H9 (cell line): Measurements from ENCODE around the gene SLC10A3. TPM values are rescaled to one million over a fixed set of nuclear protein-coding genes. Genes with fewer than 3 reads are reported as not detected.

Experiments
- DNase-seq: peaks from one replicate; pipeline ENCODE4 v3.0.0-alpha.2; 2017
- H2AFZ ChIP-seq: one replicate; pipeline ENCODE4 v1.6.1; 2013; ENCODE audit warnings: mild to moderate bottlenecking, low read length, control low read depth, moderate library complexity
- H2AK5ac ChIP-seq: 2 replicates; pipeline ENCODE4 v1.6.1; 2013; ENCODE audit warnings: low read length, control low read depth, mixed read lengths; ENCODE audit not compliant: insufficient read length
- H2BK120ac ChIP-seq: one replicate; pipeline ENCODE4 v1.6.1; 2013; ENCODE audit warnings: low read depth, mild to moderate bottlenecking, low read length, control low read depth, inconsistent platforms; ENCODE audit not compliant: poor library complexity, severe bottlenecking
- H2BK12ac ChIP-seq: 2 replicates; pipeline ENCODE4 v1.6.1; 2013; ENCODE audit warnings: low read length, control low read depth, mixed read lengths, low read depth; ENCODE audit not compliant: insufficient read length
- H2BK15ac ChIP-seq: 2 replicates; pipeline ENCODE4 v1.6.1; 2013; ENCODE audit warnings: low read depth, low read length, control low read depth
- H2BK20ac ChIP-seq: one replicate; pipeline ENCODE4 v1.6.1; 2013; ENCODE audit warnings: low read depth, mild to moderate bottlenecking, low read length, control low read depth, inconsistent platforms; ENCODE audit not compliant: poor library complexity, severe bottlenecking
- H2BK5ac ChIP-seq: 2 replicates; pipeline ENCODE4 v1.6.1; 2013; ENCODE audit warnings: low read length, control low read depth, mixed read lengths; ENCODE audit not compliant: insufficient read length
- H3K14ac ChIP-seq: 2 replicates; pipeline ENCODE4 v1.6.1; 2013; ENCODE audit warnings: low read length, control low read depth; ENCODE audit not compliant: insufficient read depth
- H3K18ac ChIP-seq: 2 replicates; pipeline ENCODE4 v1.6.1; 2013; ENCODE audit warnings: low read depth, mild to moderate bottlenecking, mixed read lengths, low read length, control low read depth; ENCODE audit not compliant: insufficient read length
- H3K23ac ChIP-seq: 2 replicates; pipeline ENCODE4 v1.6.1; 2013; ENCODE audit warnings: low read length, control low read depth, mixed read lengths, low read depth; ENCODE audit not compliant: insufficient read length
- H3K23me2 ChIP-seq: 2 replicates; pipeline ENCODE4 v1.6.1; 2013; ENCODE audit warnings: low read depth, mild to moderate bottlenecking, mixed read lengths, low read length, control low read depth; ENCODE audit not compliant: insufficient read length, poor library complexity, severe bottlenecking
- H3K27ac ChIP-seq: 2 replicates; pipeline ENCODE4 v1.5.1; 2013; ENCODE audit warnings: low read length, control low read depth, mixed read lengths, low read depth; ENCODE audit not compliant: insufficient read length
- H3K27me3 ChIP-seq: 2 replicates; pipeline ENCODE4 v1.6.1; 2013; ENCODE audit warnings: low read length, control low read depth, inconsistent platforms; ENCODE audit not compliant: insufficient read depth
- H3K4ac ChIP-seq: 2 replicates; pipeline ENCODE4 v1.6.1; 2013; ENCODE audit warnings: low read depth, mild to moderate bottlenecking, control low read depth, inconsistent platforms, low read length, moderate library complexity
- H3K4me1 ChIP-seq: 2 replicates; pipeline ENCODE4 v1.6.1; 2013; ENCODE audit warnings: low read length, control low read depth, inconsistent platforms; ENCODE audit not compliant: insufficient read depth
- H3K4me2 ChIP-seq: 2 replicates; pipeline ENCODE4 v1.6.1; 2013; ENCODE audit warnings: low read length, control low read depth, mixed read lengths; ENCODE audit not compliant: insufficient read length, insufficient read depth
- H3K56ac ChIP-seq: 2 replicates; pipeline ENCODE4 v1.6.1; 2013; ENCODE audit warnings: low read depth, mild to moderate bottlenecking, mixed read lengths, low read length, control low read depth; ENCODE audit not compliant: insufficient read length
- H3K79me1 ChIP-seq: 2 replicates; pipeline ENCODE4 v1.6.1; 2013; ENCODE audit warnings: low read depth, mild to moderate bottlenecking, moderate library complexity, low read length, control low read depth, inconsistent platforms; ENCODE audit not compliant: insufficient read depth, poor library complexity, severe bottlenecking
- H3K79me2 ChIP-seq: 2 replicates; pipeline ENCODE4 v1.6.1; 2013; ENCODE audit warnings: low read length, control low read depth, inconsistent platforms; ENCODE audit not compliant: insufficient read depth
- H3K9ac ChIP-seq: 2 replicates; pipeline ENCODE4 v1.6.1; 2013; ENCODE audit warnings: low read length, control low read depth, mixed read lengths; ENCODE audit not compliant: insufficient read length; ENCODE audit errors: extremely low read depth
- H3K9me3 ChIP-seq: one replicate; pipeline ENCODE4 v1.6.1; 2013; ENCODE audit warnings: low read depth, low read length, inconsistent platforms; ENCODE audit not compliant: control insufficient read depth
- H3T11ph ChIP-seq: one replicate; pipeline ENCODE4 v1.6.1; 2013; ENCODE audit warnings: mild to moderate bottlenecking, low read length, control low read depth, inconsistent platforms
- H4K20me1 ChIP-seq: one replicate; pipeline ENCODE4 v1.6.1; 2013; ENCODE audit not compliant: control insufficient read depth, insufficient read length, insufficient read depth
- H4K5ac ChIP-seq: 2 replicates; pipeline ENCODE4 v1.6.1; 2013; ENCODE audit warnings: low read depth, mild to moderate bottlenecking, mixed read lengths, low read length, control low read depth; ENCODE audit not compliant: insufficient read length
- H4K8ac ChIP-seq: replicated peaks from 2 replicates; pipeline ENCODE4 v1.6.1; 2013; ENCODE audit warnings: low read length, control low read depth, mixed read lengths, low read depth; ENCODE audit not compliant: insufficient read length
- H4K91ac ChIP-seq: 2 replicates; pipeline ENCODE4 v1.6.1; 2013; ENCODE audit warnings: low read depth, mild to moderate bottlenecking, moderate library complexity, mixed read lengths, low read length, control low read depth; ENCODE audit not compliant: insufficient read length
- H3K27ac Mint-ChIP-seq, 3 experiments: 2 replicates in 2 of 3; 3 replicates in 1 of 3; pipeline ENCODE4 v1.8.0; 2020 to 2021; ENCODE audit warnings: mixed read lengths in 3 of 3, mild to moderate bottlenecking in 1 of 3, moderate library complexity in 1 of 3
- H3K27me3 Mint-ChIP-seq: 2 replicates; pipeline ENCODE4 v1.8.0; 2021; ENCODE audit warnings: low read depth, mild to moderate bottlenecking, moderate library complexity, mixed read lengths
- H3K36me3 Mint-ChIP-seq, 3 experiments: 2 replicates in 2 of 3; 3 replicates in 1 of 3; pipeline ENCODE4 v1.8.0; 2020 to 2021; ENCODE audit warnings: low read depth in 3 of 3, mixed read lengths in 3 of 3; ENCODE audit not compliant: insufficient read depth in 1 of 3
- H3K4me1 Mint-ChIP-seq, 2 experiments: 2 replicates each; pipeline ENCODE4 v1.8.0; 2020; ENCODE audit warnings: mixed read lengths in 2 of 2
- H3K4me3 Mint-ChIP-seq, 2 experiments: 2 replicates in 1 of 2; 3 replicates in 1 of 2; pipeline ENCODE4 v1.8.0; 2020 to 2021; ENCODE audit warnings: mild to moderate bottlenecking in 2 of 2, mixed read lengths in 2 of 2, moderate library complexity in 1 of 2
- H3K9me3 Mint-ChIP-seq, 2 experiments: 2 replicates in 1 of 2; 3 replicates in 1 of 2; pipeline ENCODE4 v1.8.0; 2020; ENCODE audit warnings: mild to moderate bottlenecking in 2 of 2, mixed read lengths in 2 of 2, moderate library complexity in 1 of 2
- CTCF ChIP-seq: fragments of 200-600 bp; sonication (generic); conservative IDR thresholded peaks from 3 replicates; pipeline ENCODE4 v1.8.0; 2021; ENCODE audit warnings: antibody characterized with exemption, mild to moderate bottlenecking
- WGBS: extraction: QIAGEN DNeasy Blood & Tissue Kit; methylation state at CpG from one replicate; pipeline ENCODE4 v1.1.7; 2013; ENCODE audit warnings: missing lambda C conversion rate, low lambda C conversion rate, mixed read lengths; ENCODE audit not compliant: insufficient read length; ENCODE audit errors: extremely low coverage; 5-methylcytosine and 5-hydroxymethylcytosine counted together
- total RNA-seq: library from RNA; stranded (reverse); gene quantifications from 2 replicates; pipeline ENCODE4 v1.2.1, GENCODE V29; 2021

The SLC10A3 gene
- total RNA-seq, 1 experiment from 2014 or later = 8.8 TPM

DNA sequence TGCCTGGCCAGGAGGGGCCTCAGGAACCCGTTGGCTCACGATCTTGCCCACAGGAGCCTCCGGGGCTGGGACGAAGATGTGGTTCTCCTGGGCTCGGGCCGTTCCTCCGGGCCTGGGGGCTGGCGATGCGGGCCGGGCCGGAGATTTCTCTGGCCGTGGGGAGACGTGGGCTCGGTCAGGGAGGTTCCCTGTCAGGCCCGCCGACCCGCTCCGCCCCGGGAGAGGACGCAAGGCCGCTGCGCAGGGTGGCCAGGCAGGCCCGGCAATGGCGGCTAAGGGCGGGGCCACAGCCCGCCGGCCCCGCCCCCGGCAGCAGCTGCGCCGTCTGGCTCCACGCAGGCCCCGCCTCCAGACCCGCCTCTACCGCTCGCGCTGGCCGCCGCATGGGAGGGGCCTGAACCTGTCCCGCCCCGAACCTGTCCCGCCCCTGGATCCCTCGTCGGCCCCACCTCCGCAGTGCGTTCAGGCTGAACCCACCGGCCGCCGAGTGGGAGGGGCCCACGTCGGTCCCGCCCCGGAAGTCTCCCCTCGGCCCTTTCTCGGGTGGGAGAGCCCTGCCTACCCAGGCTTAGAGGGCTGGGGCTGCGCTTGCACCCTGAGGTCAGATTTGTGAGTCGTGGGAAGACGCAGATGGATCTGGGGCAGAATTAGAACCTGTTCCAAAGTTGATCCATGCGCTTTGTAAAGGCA, 25.7 kb upstream of the SLC10A3 start, which contains the start of gene FAM3A:
Gene FAM3A (minus strand): TSS at position 267 of the 690 bp plus-strand sequence. CDS start 460 bp downstream, outside the sequence.
- Histone ChIP-seq H3K4me2 (peak within 1 kb of the TSS; percentile 71), H2BK5ac (no peak within 1 kb of the TSS), H4K8ac (no peak within 1 kb of the TSS), H3K9ac (peak within 1 kb of the TSS; percentile 13), H3K18ac (peak within 1 kb of the TSS; percentile 68), H2BK20ac (no peak within 1 kb of the TSS), H3K79me1 (no peaks in the 10 kb centered on the region), H4K20me1 (no peaks in the 10 kb centered on the region), H2BK120ac (no peak within 1 kb of the TSS), H3K27ac (peak within 1 kb of the TSS; percentile 33), H3K79me2 (no peaks in the 10 kb centered on the region), H3T11ph (no peak within 1 kb of the TSS), H3K27me3 (no peaks in the 10 kb centered on the region; the same call in 1 of the 2 replicates), H3K56ac (no peak within 1 kb of the TSS), H3K14ac (peak within 1 kb of the TSS; percentile 89), H3K4ac (no peak within 1 kb of the TSS), H3K23ac (no peak within 1 kb of the TSS), H4K91ac (no peak within 1 kb of the TSS), H3K23me2 (peaks cover 15% of the 10 kb centered on the region), H3K9me3 (peaks cover 13% of the 10 kb centered on the region), H2AK5ac (no peak within 1 kb of the TSS), H4K5ac (no peak within 1 kb of the TSS), H2BK15ac (no peak within 1 kb of the TSS), H2BK12ac (no peak within 1 kb of the TSS), H2AFZ (no peak within 1 kb of the TSS), H3K4me1 (no peaks in the 10 kb centered on the region)
- peaks cover 49 to 50% of the 10 kb centered on the region in 2 experiments for H3K9me3 Mint-ChIP-seq
- peak; percentile 91 for DNase-seq
- peak within 1 kb of the TSS; percentile 94 to 99 (median 95); a peak in 6 of 7 replicates for H3K27ac Mint-ChIP-seq
- no CpG with 5 or more reads among the region's 59 CpGs for WGBS
- H3K36me3 Mint-ChIP-seq = peaks cover 5 to 8% (median 7%) of the 10 kb centered on the region in 3 experiments; a peak in 5 of 7 replicates
- peak within 1 kb of the TSS; percentile 74 to 85 for H3K4me3 Mint-ChIP-seq
- H3K27me3 Mint-ChIP-seq = peaks cover 13% of the 10 kb centered on the region
- TF ChIP-seq CTCF = no peak
- peaks cover 14 to 17% of the 10 kb centered on the region in 2 experiments for H3K4me1 Mint-ChIP-seq
